ENCODE data around the gene DQX1. TPM values are rescaled to one million over a fixed set of nuclear protein-coding genes. Genes with fewer than 3 reads are reported as not detected.

DQX1 gene
- total and polyA plus RNA-seq, 2 experiments from 2014 or later, result 4.0 TPM; not detected in 1

DNA sequence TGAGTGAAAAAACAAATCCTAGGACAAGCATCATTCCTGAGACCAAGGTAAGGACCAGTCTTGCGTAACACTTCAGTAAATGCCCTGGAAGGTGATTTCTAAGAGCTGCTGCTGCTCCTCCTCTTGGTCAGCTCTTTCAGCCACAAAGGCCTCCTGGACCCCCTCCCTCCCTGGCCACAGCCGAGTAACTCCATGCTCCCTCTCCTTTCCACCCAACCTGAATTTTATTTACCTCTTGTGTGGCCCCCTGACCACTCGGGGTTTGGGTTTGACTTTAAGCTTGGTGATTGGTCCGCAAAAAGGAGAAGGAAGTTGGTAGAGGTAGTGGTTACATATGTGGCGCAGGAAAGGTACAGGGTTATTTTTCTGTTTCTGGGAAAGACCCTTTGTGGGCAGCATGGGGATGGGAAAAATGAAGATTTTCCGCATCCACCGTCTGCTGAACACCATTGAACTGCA lies 12.9 kb upstream of the DQX1 start:
- Histone ChIP-seq H3K4me3 (no peak overlapping the region), H3K9me3 (ENCODE audit: low read depth) (no peaks in the 10 kb centered on the region), H3K27me3 (no peaks in the 10 kb centered on the region), H3K27ac (no peak overlapping the region), H3K4me1 (ENCODE audit: insufficient read depth) (no peaks in the 10 kb centered on the region), H3K79me2 (no peaks in the 10 kb centered on the region), H3K36me3 (replicated peaks; ENCODE audit: insufficient read depth, low read depth) (no peaks in the 10 kb centered on the region), H2AFZ (no peak overlapping the region), H3K9me2 (replicated peaks; ENCODE audit: insufficient read depth) (no peaks in the 10 kb centered on the region), H3K4me2 (no peak overlapping the region), H4K20me1 (ENCODE audit: insufficient read depth, poor library complexity, severe bottlenecking) (no peaks in the 10 kb centered on the region)
- 80% methylated on average over 7 of the region's 7 CpGs for WGBS (ENCODE audit: low lambda C conversion rate, missing lambda C conversion rate)
- no peak for DNase-seq (ENCODE audit: low spot score)
- TF ChIP-seq CTCF (IDR thresholded peaks at IDR 0.05; ENCODE audit: poor library complexity) (no peak), EZH2phosphoT487 (IDR thresholded peaks at IDR 0.05; ENCODE audit: low read depth, severe bottlenecking, unreplicated experiment) (no peak), EZH2 (IDR thresholded peaks at IDR 0.05; ENCODE audit: borderline replicate concordance) (no peak)

- WGBS (ENCODE audit: low lambda C conversion rate, missing lambda C conversion rate), result 89% methylated on average over 4 of the region's 4 CpGs
- Histone ChIP-seq H3K4me3 (no peak overlapping the region), H4K20me1 (ENCODE audit: insufficient read depth, poor library complexity, severe bottlenecking) (no peaks in the 10 kb centered on the region), H3K27me3 (no peaks in the 10 kb centered on the region), H3K9me3 (ENCODE audit: low read depth) (no peaks in the 10 kb centered on the region), H3K4me2 (no peak overlapping the region), H2AFZ (no peak overlapping the region), H3K36me3 (replicated peaks; ENCODE audit: insufficient read depth, low read depth) (no peaks in the 10 kb centered on the region), H3K4me1 (ENCODE audit: insufficient read depth) (no peaks in the 10 kb centered on the region), H3K9me2 (replicated peaks; ENCODE audit: insufficient read depth) (no peaks in the 10 kb centered on the region), H3K79me2 (no peaks in the 10 kb centered on the region), H3K27ac (no peak overlapping the region)
- no peak for DNase-seq (ENCODE audit: low spot score)
- TF ChIP-seq CTCF (IDR thresholded peaks at IDR 0.05; ENCODE audit: poor library complexity), result no peak
- TF ChIP-seq EZH2phosphoT487 (IDR thresholded peaks at IDR 0.05; ENCODE audit: low read depth, severe bottlenecking, unreplicated experiment), result no peak
- TF ChIP-seq EZH2 (IDR thresholded peaks at IDR 0.05; ENCODE audit: borderline replicate concordance), result no peak
These were observed 11.1 kb upstream of the DQX1 start for GRCh38 chr2:74537140-74537539.

DNA sequence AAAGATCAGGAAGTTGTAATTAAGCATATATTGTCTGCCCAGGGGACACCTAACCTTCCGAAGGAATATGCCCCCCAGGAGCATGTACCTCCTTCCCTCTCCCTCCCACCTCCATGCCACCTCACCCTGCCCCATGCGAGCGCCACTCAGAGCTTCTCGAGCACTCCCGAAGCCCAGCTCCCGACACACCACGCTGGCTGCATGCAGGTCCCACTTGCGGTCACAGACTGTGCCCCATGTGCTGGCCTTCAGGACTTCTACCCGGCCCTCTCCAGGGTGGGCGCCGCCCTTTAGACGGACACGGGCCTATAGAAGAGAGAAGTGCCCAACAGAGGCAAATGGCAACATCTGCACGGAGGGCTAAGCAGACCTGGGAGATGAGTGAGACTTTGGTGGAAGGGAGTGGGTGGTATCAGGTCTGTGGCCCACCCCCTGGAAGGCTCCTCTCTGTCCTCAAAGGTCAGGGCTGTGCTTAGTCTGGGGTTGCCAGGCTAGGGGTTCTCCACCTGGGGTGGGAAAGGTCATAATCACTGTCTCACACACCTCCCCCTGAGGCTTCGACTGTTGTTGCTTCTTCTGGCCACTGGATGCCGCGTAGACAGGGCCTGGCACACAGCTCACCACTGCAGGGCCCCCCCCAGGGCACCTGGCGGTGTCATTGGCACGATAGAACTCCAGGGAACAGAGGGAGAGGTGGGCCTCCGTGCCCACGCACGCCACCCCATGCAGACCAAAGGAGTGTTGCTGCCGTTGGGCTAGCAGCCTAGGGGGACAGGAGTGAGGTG lies 10.3 kb upstream of the DQX1 start:
- TF ChIP-seq CTCF (IDR thresholded peaks at IDR 0.05; ENCODE audit: poor library complexity), result no peak
- no peak for TF ChIP-seq EZH2 (IDR thresholded peaks at IDR 0.05; ENCODE audit: borderline replicate concordance)
- no peak for TF ChIP-seq EZH2phosphoT487 (IDR thresholded peaks at IDR 0.05; ENCODE audit: low read depth, severe bottlenecking, unreplicated experiment)
- Histone ChIP-seq H3K36me3 (replicated peaks; ENCODE audit: insufficient read depth, low read depth) (no peaks in the 10 kb centered on the region), H2AFZ (no peak overlapping the region), H3K9me2 (replicated peaks; ENCODE audit: insufficient read depth) (no peaks in the 10 kb centered on the region), H3K4me3 (no peak overlapping the region), H3K27ac (no peak overlapping the region), H3K4me1 (ENCODE audit: insufficient read depth) (no peaks in the 10 kb centered on the region), H3K27me3 (no peaks in the 10 kb centered on the region), H3K79me2 (peaks cover under 1% of the 10 kb centered on the region), H3K9me3 (ENCODE audit: low read depth) (no peaks in the 10 kb centered on the region), H4K20me1 (ENCODE audit: insufficient read depth, poor library complexity, severe bottlenecking) (no peaks in the 10 kb centered on the region), H3K4me2 (no peak overlapping the region)
- DNase-seq (ENCODE audit: low spot score), result no peak
- WGBS (ENCODE audit: low lambda C conversion rate, missing lambda C conversion rate), result 90% methylated on average over 23 of the region's 23 CpGs

All from hepatocyte (in vitro differentiated cells).